Left renal cortex interstitium (tissue), 4 donors: ENCODE measurements around the gene SLC16A5. TPM values are rescaled to one million over a fixed set of nuclear protein-coding genes. Genes with fewer than 3 reads are reported as not detected.
"Not testable (repeated sequence)": the region's sequence is repeated elsewhere in the genome, so short reads cannot be mapped to it uniquely, and the experiment has no call there.

Source experiments
- DNase-seq, 4 donors: peaks; one replicate each; pipeline ENCODE4 v3.0.0-alpha.2; 2013; ENCODE audit warnings: low read depth in 4 of 4, low spot score in 2 of 4, missing footprints in 1 of 4
- polyA plus RNA-seq, 4 donors: library from polyadenylated mRNA; unstranded; fragments of 120-200 nt; gene quantifications; one replicate each; pipeline ENCODE4 v1.2.1, GENCODE V29; 2013; ENCODE audit not compliant: insufficient read length in 4 of 4

Gene SLC16A5
- polyA plus RNA-seq, 4 donors, result 23.6 to 45.3 (median 33.4) TPM

GRCh38 chr17:75064040-75064439, 23.7 kb upstream of the SLC16A5 start:
- no peak for DNase-seq

- no peak for DNase-seq
These were observed 23.3 kb upstream of the SLC16A5 start for GRCh38 chr17:75064460-75064859.

GRCh38 chr17:75064867-75065561, 22.7 kb upstream of the SLC16A5 start:
- DNase-seq, result no peak

- no peak for DNase-seq
These were observed 22.1 kb upstream of the SLC16A5 start for GRCh38 chr17:75065562-75066151.

GRCh38 chr17:75067856-75068255, 19.9 kb upstream of the SLC16A5 start:
- no peak for DNase-seq

- DNase-seq, result no peak
These were observed 19.0 kb upstream of the SLC16A5 start for GRCh38 chr17:75068750-75069149.

- no peak for DNase-seq
These were observed 18.0 kb upstream of the SLC16A5 start for GRCh38 chr17:75069783-75070182.

GRCh38 chr17:75071478-75072271, 16.1 kb upstream of the SLC16A5 start:
- not testable (repeated sequence) for DNase-seq

GRCh38 chr17:75072909-75073308, 14.8 kb upstream of the SLC16A5 start:
- not testable (repeated sequence) for DNase-seq

GRCh38 chr17:75073618-75074047, 14.1 kb upstream of the SLC16A5 start:
- DNase-seq, result no peak

- no peak for DNase-seq
These were observed 13.2 kb upstream of the SLC16A5 start for GRCh38 chr17:75074532-75074931.

- no peak for DNase-seq
These were observed 12.0 kb upstream of the SLC16A5 start for GRCh38 chr17:75075597-75076336.

GRCh38 chr17:75077072-75077495, 10.7 kb upstream of the SLC16A5 start:
- DNase-seq, result no peak

- peak in 1 of 4 donors; percentile 32 for DNase-seq
These were observed 10.1 kb upstream of the SLC16A5 start for GRCh38 chr17:75077496-75078283.

- no peak for DNase-seq
These were observed 9.3 kb upstream of the SLC16A5 start for GRCh38 chr17:75078284-75079022.

GRCh38 chr17:75079023-75079373, 8.8 kb upstream of the SLC16A5 start:
- no peak for DNase-seq

GRCh38 chr17:75081611-75082540, 5.9 kb upstream of the SLC16A5 start:
- DNase-seq, result no peak

- DNase-seq, result no peak
These were observed 5.1 kb upstream of the SLC16A5 start for GRCh38 chr17:75082683-75083082.
